ENCODE results near the gene PSMD14. TPM values are rescaled to one million over a fixed set of nuclear protein-coding genes. Genes with fewer than 3 reads are reported as not detected.

The PSMD14 gene
- total RNA-seq, 1 experiment from 2014 or later, result 81.1 TPM

GRCh38 chr2:161379740-161380139 is 71.5 kb downstream of the PSMD14 start:
- Mint-ChIP-seq H3K9me3 (ENCODE audit: unreplicated experiment) (no peaks in the 10 kb centered on the region), H3K4me1 (ENCODE audit: low read depth, unreplicated experiment) (no peaks in the 10 kb centered on the region), H3K27ac (ENCODE audit: unreplicated experiment) (no peak overlapping the region), H3K4me3 (ENCODE audit: unreplicated experiment) (no peak overlapping the region), H3K36me3 (ENCODE audit: insufficient read depth, unreplicated experiment) (no peaks in the 10 kb centered on the region), H3K27me3 (ENCODE audit: insufficient read depth, unreplicated experiment) (no peaks in the 10 kb centered on the region)
- no peak for TF ChIP-seq CTCF (IDR thresholded peaks at IDR 0.05; ENCODE audit: insufficient read depth in 1 of 2, low read depth in 1 of 2, low read length in 1 of 2, severe bottlenecking in 1 of 2, unreplicated experiment in 1 of 2)
- H3K4me1 ChIP-seq, result no peaks in the 10 kb centered on the region
- no peaks in the 10 kb centered on the region for H3K9me3 ChIP-seq
- BruUV-seq (replicated peaks), result no TSS peak
- CTCF ChIA-PET, result no interaction called here
- H3K4me3 ChIP-seq (ENCODE audit: low read depth, low read length), result no peak overlapping the region
- no peaks in the 10 kb centered on the region for H3K27me3 ChIP-seq (replicated peaks; ENCODE audit: control insufficient read depth, insufficient read depth, low read length)
- POLR2A ChIA-PET, result no interaction called here
- DNase-seq, result no peak
- H3K36me3 ChIP-seq (ENCODE audit: control insufficient read depth, insufficient read depth, low read length), result no peaks in the 10 kb centered on the region
- intact Hi-C loops (cut with micrococcal nuclease; ENCODE audit: unreplicated experiment), result no loop called here

- Histone ChIP-seq H3K9me3 (no peaks in the 10 kb centered on the region), H3K36me3 (ENCODE audit: control insufficient read depth, insufficient read depth, low read length) (no peaks in the 10 kb centered on the region), H3K4me1 (no peaks in the 10 kb centered on the region), H3K27me3 (replicated peaks; ENCODE audit: control insufficient read depth, insufficient read depth, low read length) (no peaks in the 10 kb centered on the region), H3K4me3 (ENCODE audit: low read depth, low read length) (no peak overlapping the region)
- no peak overlapping the region for H3K27ac Mint-ChIP-seq (ENCODE audit: unreplicated experiment)
- ChIA-PET POLR2A (no interaction called here), CTCF (no interaction called here)
- no peaks in the 10 kb centered on the region for H3K4me1 Mint-ChIP-seq (ENCODE audit: low read depth, unreplicated experiment)
- no peaks in the 10 kb centered on the region for H3K9me3 Mint-ChIP-seq (ENCODE audit: unreplicated experiment)
- TF ChIP-seq CTCF (IDR thresholded peaks at IDR 0.05; ENCODE audit: insufficient read depth in 1 of 2, low read depth in 1 of 2, low read length in 1 of 2, severe bottlenecking in 1 of 2, unreplicated experiment in 1 of 2), result no peak
- intact Hi-C loops (cut with micrococcal nuclease; ENCODE audit: unreplicated experiment), result no loop called here
- H3K36me3 Mint-ChIP-seq (ENCODE audit: insufficient read depth, unreplicated experiment), result no peaks in the 10 kb centered on the region
- no peaks in the 10 kb centered on the region for H3K27me3 Mint-ChIP-seq (ENCODE audit: insufficient read depth, unreplicated experiment)
- no peak overlapping the region for H3K4me3 Mint-ChIP-seq (ENCODE audit: unreplicated experiment)
- BruUV-seq (replicated peaks), result no TSS peak
- no peak for DNase-seq
These were observed 73.3 kb downstream of the PSMD14 start for GRCh38 chr2:161381546-161381945.

- CTCF ChIA-PET, result no interaction called here
These were observed 74.5 kb downstream of the PSMD14 start for GRCh38 chr2:161382747-161383146.

More at GRCh38 chr2:161382747-161383146, 74.5 kb downstream of the PSMD14 start:
- Histone ChIP-seq H3K4me1 (no peaks in the 10 kb centered on the region), H3K36me3 (ENCODE audit: control insufficient read depth, insufficient read depth, low read length) (no peaks in the 10 kb centered on the region), H3K9me3 (no peaks in the 10 kb centered on the region), H3K4me3 (ENCODE audit: low read depth, low read length) (no peak overlapping the region), H3K27me3 (replicated peaks; ENCODE audit: control insufficient read depth, insufficient read depth, low read length) (no peaks in the 10 kb centered on the region)
- Mint-ChIP-seq H3K4me1 (ENCODE audit: low read depth, unreplicated experiment) (no peaks in the 10 kb centered on the region), H3K4me3 (ENCODE audit: unreplicated experiment) (no peak overlapping the region), H3K27ac (ENCODE audit: unreplicated experiment) (no peak overlapping the region), H3K27me3 (ENCODE audit: insufficient read depth, unreplicated experiment) (no peaks in the 10 kb centered on the region), H3K9me3 (ENCODE audit: unreplicated experiment) (no peaks in the 10 kb centered on the region), H3K36me3 (ENCODE audit: insufficient read depth, unreplicated experiment) (no peaks in the 10 kb centered on the region)
- DNase-seq, result no peak
- no peak for TF ChIP-seq CTCF (IDR thresholded peaks at IDR 0.05; ENCODE audit: insufficient read depth in 1 of 2, low read depth in 1 of 2, low read length in 1 of 2, severe bottlenecking in 1 of 2, unreplicated experiment in 1 of 2)
- POLR2A ChIA-PET, result no interaction called here
- BruUV-seq (replicated peaks), result no TSS peak
- intact Hi-C loops (cut with micrococcal nuclease; ENCODE audit: unreplicated experiment), result no loop called here
